OCI-LY7 (cell line): ENCODE data around the gene AUTS2.

Experiments used
- EZH2phosphoT487 ChIP-seq: fragments of 200-600 bp; sonication (generic); IDR thresholded peaks from 2 replicates; pipeline ENCODE4 v1.6.1; 2018; ENCODE audit warnings: low read depth, borderline replicate concordance, mild to moderate bottlenecking, mixed run types, antibody characterized with exemption, low read length, moderate library complexity, mixed read lengths
- TF ChIP-seq, protein P1 (sequence below): fragments of 200-600 bp; sonication (generic); conservative IDR thresholded peaks from 2 replicates; pipeline ENCODE4 v1.5.1; 2014; ENCODE audit warnings: mild to moderate bottlenecking, antibody characterized with exemption, low read length, moderate library complexity, mixed read lengths

DNA sequence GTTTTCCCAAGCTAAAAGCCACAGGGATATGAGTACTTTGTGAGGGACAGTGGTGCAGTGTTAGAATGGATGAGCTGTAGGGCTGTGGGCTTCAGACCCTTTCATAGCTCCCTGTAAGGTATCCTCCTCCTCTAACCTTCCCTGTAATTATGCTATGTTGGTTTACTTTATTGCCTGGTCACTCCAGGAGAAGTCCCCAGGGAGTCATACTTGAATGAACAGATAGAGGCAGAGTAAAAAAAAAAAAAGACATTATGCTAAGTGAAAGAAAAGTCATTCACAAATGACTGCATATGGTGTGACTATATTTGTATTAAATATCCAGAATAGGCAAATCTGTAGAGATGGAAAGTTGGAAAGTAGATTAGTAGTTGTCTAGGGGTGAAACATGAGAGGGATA lies 434.4 kb downstream of the AUTS2 start:
- TF ChIP-seq, protein P1, sequence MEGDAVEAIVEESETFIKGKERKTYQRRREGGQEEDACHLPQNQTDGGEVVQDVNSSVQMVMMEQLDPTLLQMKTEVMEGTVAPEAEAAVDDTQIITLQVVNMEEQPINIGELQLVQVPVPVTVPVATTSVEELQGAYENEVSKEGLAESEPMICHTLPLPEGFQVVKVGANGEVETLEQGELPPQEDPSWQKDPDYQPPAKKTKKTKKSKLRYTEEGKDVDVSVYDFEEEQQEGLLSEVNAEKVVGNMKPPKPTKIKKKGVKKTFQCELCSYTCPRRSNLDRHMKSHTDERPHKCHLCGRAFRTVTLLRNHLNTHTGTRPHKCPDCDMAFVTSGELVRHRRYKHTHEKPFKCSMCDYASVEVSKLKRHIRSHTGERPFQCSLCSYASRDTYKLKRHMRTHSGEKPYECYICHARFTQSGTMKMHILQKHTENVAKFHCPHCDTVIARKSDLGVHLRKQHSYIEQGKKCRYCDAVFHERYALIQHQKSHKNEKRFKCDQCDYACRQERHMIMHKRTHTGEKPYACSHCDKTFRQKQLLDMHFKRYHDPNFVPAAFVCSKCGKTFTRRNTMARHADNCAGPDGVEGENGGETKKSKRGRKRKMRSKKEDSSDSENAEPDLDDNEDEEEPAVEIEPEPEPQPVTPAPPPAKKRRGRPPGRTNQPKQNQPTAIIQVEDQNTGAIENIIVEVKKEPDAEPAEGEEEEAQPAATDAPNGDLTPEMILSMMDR: no peak
- TF ChIP-seq EZH2phosphoT487: no peak
